Sigmoid colon (tissue), 7 donors: ENCODE measurements around the gene SPAG16. TPM values are rescaled to one million over a fixed set of nuclear protein-coding genes. Genes with fewer than 3 reads are reported as not detected.

Experiments
- DNase-seq: peaks from one replicate; pipeline ENCODE4 v3.0.0-alpha.2; 2019
- H3K27ac ChIP-seq, 4 donors: fragments of 200-600 bp; sonication (generic); one replicate each; pipeline ENCODE4 v1.5.1; 2016 to 2019; ENCODE audit warnings: mild to moderate bottlenecking in 1 of 4
- H3K27me3 ChIP-seq, 3 donors: fragments of 200-600 bp; sonication (generic); one replicate each; pipeline ENCODE4 v1.5.1; 2019; ENCODE audit warnings: mild to moderate bottlenecking in 1 of 3
- H3K36me3 ChIP-seq, 4 donors: fragments of 200-600 bp; sonication (generic); one replicate each; pipeline ENCODE4 v1.5.1; 2016 to 2019
- H3K4me1 ChIP-seq, 4 donors: fragments of 200-600 bp; sonication (generic); one replicate each; pipeline ENCODE4 v1.5.1; 2017 to 2019
- H3K4me3 ChIP-seq, 4 donors: fragments of 200-600 bp; sonication (generic); one replicate each; pipeline ENCODE4 v1.5.1; 2017 to 2019; ENCODE audit warnings: mild to moderate bottlenecking in 2 of 4, moderate library complexity in 1 of 4
- H3K9me3 ChIP-seq, 4 donors: fragments of 200-600 bp in 3 of 4; sonication (generic) in 3 of 4; one replicate each; pipeline versions ENCODE4 v1.5.1 to v1.6.1; 2013 to 2019
- EP300 ChIP-seq, 4 donors: sonication (generic); formaldehyde crosslinking; IDR thresholded peaks; one replicate each; pipeline ENCODE4 v1.6.1; 2017; ENCODE audit warnings: antibody characterized with exemption in 4 of 4
- POLR2A ChIP-seq, 2 donors: fragments of 450-650 bp; IDR thresholded peaks; one replicate each; pipeline ENCODE4 v1.6.1; 2016; ENCODE audit warnings: antibody characterized with exemption in 2 of 2, mild to moderate bottlenecking in 2 of 2, moderate library complexity in 2 of 2
- POLR2AphosphoS5 ChIP-seq, 4 donors: sonication (generic); formaldehyde crosslinking; IDR thresholded peaks; one replicate each; pipeline ENCODE4 v1.6.1; 2017; ENCODE audit warnings: antibody characterized with exemption in 4 of 4
- WGBS, 2 donors: extraction: QIAGEN DNeasy Blood & Tissue Kit; methylation state at CpG; one replicate each; pipeline ENCODE4 v1.1.7; 2013; 5-methylcytosine and 5-hydroxymethylcytosine counted together
- intact Hi-C: fragments of 100-400 bp; cut with DNase I; formaldehyde crosslinking; loops from one replicate; pipeline ENCODE4 v1.15.1; 2023
- polyA plus RNA-seq, 3 donors: library from polyadenylated mRNA; stranded (reverse); fragments of 200-250 nt; gene quantifications; one replicate each; pipeline ENCODE4 v1.2.3, GENCODE V29; 2013
- total RNA-seq, 4 donors: library from RNA; depleted of rRNA; stranded (reverse); fragments of >200 nt; gene quantifications; one replicate each; pipeline ENCODE4 v1.1.0, GENCODE V29; 2016
- TF ChIP-seq, protein P1 (sequence below), 4 experiments: fragments of 450-650 bp in 3 of 4; fragments of 200-600 bp in 1 of 4; IDR thresholded peaks; one replicate each; pipeline ENCODE4 v1.5.1; 2016 to 2019; ENCODE audit warnings: antibody characterized with exemption in 4 of 4, mild to moderate bottlenecking in 3 of 4, moderate library complexity in 2 of 4
- donor health status: healthy with polysubstance abuse.
- donor health status: Bipolar disorder and iron deficiency.
- donor health status: healthy.

SPAG16 gene
- total and polyA plus RNA-seq, 7 donors: 13.1 to 70.3 (median 36.0) TPM

DNA sequence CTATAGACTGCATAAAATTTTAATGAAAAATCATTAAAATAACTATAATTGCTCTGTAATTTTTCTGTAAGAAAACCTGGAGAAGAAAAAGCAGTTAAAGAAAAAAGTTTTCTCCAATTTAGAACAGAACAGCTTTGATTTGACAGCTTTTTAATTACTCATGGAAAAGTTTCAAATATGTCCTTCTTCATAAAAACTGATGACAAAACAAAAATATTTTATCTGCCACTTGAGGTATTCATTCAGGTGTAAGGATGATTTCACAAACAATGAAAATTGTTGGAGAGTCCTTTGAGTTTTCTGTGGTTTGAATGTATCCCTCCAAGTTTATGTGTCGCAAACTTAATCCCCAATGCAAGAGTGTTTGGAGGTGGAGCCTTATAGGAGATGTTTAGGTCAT is 824.3 kb downstream of the SPAG16 start:
- Histone ChIP-seq H3K27ac (no peak overlapping the region), H3K4me1 (no peaks in the 10 kb centered on the region), H3K36me3 (no peaks in the 10 kb centered on the region), H3K4me3 (no peak overlapping the region), H3K27me3 (no peaks in the 10 kb centered on the region), H3K9me3 (no peaks in the 10 kb centered on the region)
- DNase-seq: no peak
- WGBS, 2 donors: 98 to 100% methylated on average over 1 of the region's 1 CpG
- intact Hi-C loops: no loop called here
- TF ChIP-seq POLR2AphosphoS5 (IDR thresholded peaks at IDR 0.05): no peak
- TF ChIP-seq POLR2A (IDR thresholded peaks at IDR 0.05): no peak
- TF ChIP-seq, protein P1, sequence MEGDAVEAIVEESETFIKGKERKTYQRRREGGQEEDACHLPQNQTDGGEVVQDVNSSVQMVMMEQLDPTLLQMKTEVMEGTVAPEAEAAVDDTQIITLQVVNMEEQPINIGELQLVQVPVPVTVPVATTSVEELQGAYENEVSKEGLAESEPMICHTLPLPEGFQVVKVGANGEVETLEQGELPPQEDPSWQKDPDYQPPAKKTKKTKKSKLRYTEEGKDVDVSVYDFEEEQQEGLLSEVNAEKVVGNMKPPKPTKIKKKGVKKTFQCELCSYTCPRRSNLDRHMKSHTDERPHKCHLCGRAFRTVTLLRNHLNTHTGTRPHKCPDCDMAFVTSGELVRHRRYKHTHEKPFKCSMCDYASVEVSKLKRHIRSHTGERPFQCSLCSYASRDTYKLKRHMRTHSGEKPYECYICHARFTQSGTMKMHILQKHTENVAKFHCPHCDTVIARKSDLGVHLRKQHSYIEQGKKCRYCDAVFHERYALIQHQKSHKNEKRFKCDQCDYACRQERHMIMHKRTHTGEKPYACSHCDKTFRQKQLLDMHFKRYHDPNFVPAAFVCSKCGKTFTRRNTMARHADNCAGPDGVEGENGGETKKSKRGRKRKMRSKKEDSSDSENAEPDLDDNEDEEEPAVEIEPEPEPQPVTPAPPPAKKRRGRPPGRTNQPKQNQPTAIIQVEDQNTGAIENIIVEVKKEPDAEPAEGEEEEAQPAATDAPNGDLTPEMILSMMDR (IDR thresholded peaks at IDR 0.05): no peak
- TF ChIP-seq EP300 (IDR thresholded peaks at IDR 0.05): no peak

DNA sequence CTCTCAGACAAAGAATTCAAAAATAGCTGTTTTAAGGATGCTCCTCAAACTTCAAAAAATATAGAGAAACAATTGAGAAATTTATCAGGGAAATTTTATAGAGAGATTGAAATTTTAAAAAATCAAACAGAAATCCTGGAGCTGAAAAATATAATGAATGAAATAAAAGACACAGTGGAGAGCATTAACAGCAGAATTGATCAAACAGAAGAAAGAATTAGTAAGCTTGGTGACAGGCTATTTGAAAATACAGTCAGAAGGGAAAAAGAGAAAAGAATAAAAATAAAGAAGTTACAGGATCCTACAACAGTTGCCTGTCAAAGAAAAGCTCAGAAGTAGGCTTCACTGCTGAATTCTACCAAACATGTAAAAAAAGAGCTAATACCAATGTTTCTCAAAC is 832.8 kb downstream of the SPAG16 start:
- no peaks in the 10 kb centered on the region for H3K36me3 ChIP-seq
- no peak overlapping the region for H3K27ac ChIP-seq
- intact Hi-C loops: no loop called here
- DNase-seq: no peak
- H3K27me3 ChIP-seq: no peaks in the 10 kb centered on the region
- peaks cover 0 to 8% (median 4%) of the 10 kb centered on the region in 4 donors for H3K9me3 ChIP-seq
- no peak overlapping the region for H3K4me3 ChIP-seq
- no peak for TF ChIP-seq EP300 (IDR thresholded peaks at IDR 0.05)
- TF ChIP-seq, protein P1 (IDR thresholded peaks at IDR 0.05): no peak
- no peak for TF ChIP-seq POLR2A (IDR thresholded peaks at IDR 0.05)
- TF ChIP-seq POLR2AphosphoS5 (IDR thresholded peaks at IDR 0.05): no peak
- no peaks in the 10 kb centered on the region for H3K4me1 ChIP-seq

DNA sequence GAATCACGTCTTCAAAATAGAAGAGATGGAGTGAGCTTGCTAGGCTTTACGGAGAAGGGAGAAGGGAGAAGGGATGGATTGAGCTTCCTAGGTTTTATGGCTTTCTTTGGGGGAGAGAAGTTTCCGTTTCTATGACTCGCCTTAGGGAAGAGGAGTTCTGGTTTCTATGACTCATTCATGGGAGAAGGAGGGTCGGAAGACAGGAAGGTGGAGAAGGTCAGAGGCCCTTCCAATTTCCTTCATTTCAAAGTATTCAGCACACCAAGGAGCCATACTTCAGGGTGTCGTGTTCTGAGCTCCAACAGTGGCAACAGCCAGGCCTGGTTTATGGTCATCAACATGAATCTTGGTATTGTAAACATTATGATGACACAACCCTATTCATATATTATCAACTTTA is 841.9 kb downstream of the SPAG16 start:
- Histone ChIP-seq H3K9me3 (no peaks in the 10 kb centered on the region), H3K27ac (no peak overlapping the region), H3K36me3 (no peaks in the 10 kb centered on the region), H3K4me1 (peaks cover 0 to 9% (median 3%) of the 10 kb centered on the region in 4 donors), H3K27me3 (no peaks in the 10 kb centered on the region), H3K4me3 (no peak overlapping the region)
- TF ChIP-seq, protein P1 (IDR thresholded peaks at IDR 0.05): no peak
- no peak for TF ChIP-seq POLR2A (IDR thresholded peaks at IDR 0.05)
- no peak for TF ChIP-seq POLR2AphosphoS5 (IDR thresholded peaks at IDR 0.05)
- no peak for TF ChIP-seq EP300 (IDR thresholded peaks at IDR 0.05)
- 58 to 70% methylated on average over 6 of the region's 6 CpGs for WGBS, 2 donors
- no peak for DNase-seq
- intact Hi-C loops: no loop called here

DNA sequence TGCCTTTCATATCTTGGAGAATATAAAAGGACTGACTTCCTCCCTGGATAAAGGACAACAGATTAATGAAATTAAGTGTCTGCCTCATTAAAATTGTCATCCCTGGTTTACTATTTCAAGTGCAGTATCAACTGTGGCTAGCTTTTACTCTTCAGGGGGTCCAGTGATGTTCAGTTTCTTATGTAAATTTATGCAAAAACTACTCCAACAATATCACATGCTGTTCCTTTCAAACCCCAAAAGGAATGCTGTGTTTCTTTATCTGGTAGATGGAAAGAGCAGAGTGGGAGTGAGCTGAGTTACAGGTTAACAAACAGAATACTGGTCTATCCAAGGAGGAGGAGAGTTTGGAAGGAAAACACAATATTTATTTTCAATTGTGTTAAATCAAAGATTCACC is 842.9 kb downstream of the SPAG16 start:
- Histone ChIP-seq H3K4me1 (peaks cover 0 to 9% (median 3%) of the 10 kb centered on the region in 4 donors), H3K36me3 (no peaks in the 10 kb centered on the region), H3K27ac (no peak overlapping the region), H3K9me3 (no peaks in the 10 kb centered on the region), H3K4me3 (no peak overlapping the region), H3K27me3 (no peaks in the 10 kb centered on the region)
- intact Hi-C loops: no loop called here
- DNase-seq: no peak
- TF ChIP-seq POLR2A (IDR thresholded peaks at IDR 0.05) (no peak), POLR2AphosphoS5 (IDR thresholded peaks at IDR 0.05) (no peak), EP300 (IDR thresholded peaks at IDR 0.05) (no peak)
- TF ChIP-seq, protein P1 (IDR thresholded peaks at IDR 0.05): no peak

DNA sequence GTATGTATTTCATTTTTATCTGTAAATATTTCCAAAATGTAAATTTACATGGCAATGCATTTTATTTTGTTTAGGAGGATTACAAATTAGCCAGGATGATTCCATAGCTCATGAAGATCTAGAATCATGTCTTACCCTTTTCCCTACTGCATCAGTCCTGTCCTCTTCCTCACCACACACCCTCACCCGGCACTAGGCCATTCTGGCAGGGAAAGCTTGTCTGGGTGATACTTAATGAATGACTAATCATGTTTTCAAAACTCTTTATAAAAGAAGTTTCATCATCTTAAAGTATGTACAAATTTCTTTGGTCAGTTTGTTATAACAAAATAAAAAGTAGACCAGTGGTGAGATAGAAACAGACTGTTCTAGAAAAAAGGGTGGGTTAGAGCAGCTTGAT is 843.3 kb downstream of the SPAG16 start:
- TF ChIP-seq, protein P1 (IDR thresholded peaks at IDR 0.05): no peak
- no peak for TF ChIP-seq EP300 (IDR thresholded peaks at IDR 0.05)
- TF ChIP-seq POLR2A (IDR thresholded peaks at IDR 0.05): no peak
- TF ChIP-seq POLR2AphosphoS5 (IDR thresholded peaks at IDR 0.05): no peak
- no peak for DNase-seq
- Histone ChIP-seq H3K9me3 (no peaks in the 10 kb centered on the region), H3K27me3 (no peaks in the 10 kb centered on the region), H3K36me3 (no peaks in the 10 kb centered on the region), H3K4me3 (no peak overlapping the region), H3K4me1 (peaks cover 0 to 9% (median 3%) of the 10 kb centered on the region in 4 donors), H3K27ac (no peak overlapping the region)
- 71 to 85% methylated on average over 1 of the region's 1 CpG for WGBS, 2 donors
- intact Hi-C loops: no loop called here
